GM19099 (cell line): ENCODE results near the gene CBFA2T2.

Source experiments
- POLR2A ChIP-seq: IDR thresholded peaks from 3 replicates; pipeline ENCODE4 v1.6.1; 2011; ENCODE audit warnings: low read depth; ENCODE audit not compliant: insufficient read length; ENCODE audit errors: extremely low read depth

CBFA2T2 gene

GRCh38 chr20:33559212-33559611 lies 69.3 kb downstream of the CBFA2T2 start:
- no peak for TF ChIP-seq POLR2A

DNA sequence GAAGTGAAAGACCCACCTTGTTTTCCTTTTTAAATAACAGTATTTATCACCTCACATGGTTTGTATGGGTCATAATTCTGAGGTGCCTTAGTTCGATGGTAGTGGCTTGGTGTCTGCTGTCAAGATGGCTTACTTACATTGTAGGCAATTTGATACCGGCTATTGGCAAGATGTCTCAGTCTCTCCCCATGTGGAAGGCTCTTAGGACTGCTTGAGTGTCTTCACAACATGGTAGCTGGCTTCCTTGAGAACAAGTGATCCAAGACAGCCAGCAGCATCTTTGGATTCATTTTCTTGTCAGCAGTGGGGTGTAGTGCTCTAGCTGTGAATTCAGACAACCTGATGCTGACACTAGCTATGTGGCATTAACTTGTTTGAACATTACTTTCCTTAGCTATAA lies 70.1 kb downstream of the CBFA2T2 start:
- TF ChIP-seq POLR2A, result no peak

DNA sequence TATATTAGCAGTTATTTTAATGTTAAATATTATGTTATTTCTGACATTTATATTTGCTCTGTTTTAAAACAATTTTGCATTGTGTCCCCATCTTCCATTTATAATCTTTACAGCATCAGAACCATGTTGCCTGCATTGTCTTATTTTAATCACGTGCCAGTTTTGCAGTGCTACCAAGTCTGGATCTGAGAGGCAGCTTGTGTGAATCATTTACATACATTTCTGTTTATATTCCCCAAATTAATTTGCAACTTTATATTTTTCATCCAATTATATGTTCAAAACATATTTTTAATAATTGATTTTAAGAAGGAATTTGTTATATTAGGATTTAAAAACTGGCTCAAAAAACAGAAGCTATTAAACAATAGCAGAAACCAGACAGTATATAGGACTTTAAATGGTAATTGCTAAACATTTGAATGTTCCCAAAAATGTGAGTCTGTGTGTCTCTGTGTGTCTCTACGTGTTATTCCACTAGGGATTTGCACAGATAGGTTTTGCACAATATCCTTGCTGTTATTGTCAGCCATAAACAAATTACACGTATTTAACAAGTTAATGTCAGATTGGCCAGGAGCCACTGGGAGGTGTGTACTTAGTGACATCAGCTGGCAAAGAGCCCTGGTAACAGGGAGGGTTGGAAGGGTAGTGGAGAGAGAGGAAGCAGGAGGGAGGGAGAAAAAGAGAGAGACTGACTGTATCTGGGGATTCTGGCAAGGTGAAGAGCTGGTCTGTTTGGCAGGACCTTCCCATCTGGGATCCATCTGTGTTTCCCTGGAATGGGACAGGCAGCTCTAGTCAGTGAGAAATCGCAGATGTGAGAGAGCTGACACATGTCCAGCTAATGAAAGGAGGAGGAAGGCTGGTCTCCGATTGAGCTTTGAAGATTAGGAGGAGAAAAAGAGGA lies 72.1 kb downstream of the CBFA2T2 start:
- TF ChIP-seq POLR2A, result no peak

GRCh38 chr20:33563788-33564187 lies 73.9 kb downstream of the CBFA2T2 start:
- no peak for TF ChIP-seq POLR2A

- TF ChIP-seq POLR2A, result no peak
Observed at GRCh38 chr20:33566781-33567603, 77.1 kb downstream of the CBFA2T2 start.

DNA sequence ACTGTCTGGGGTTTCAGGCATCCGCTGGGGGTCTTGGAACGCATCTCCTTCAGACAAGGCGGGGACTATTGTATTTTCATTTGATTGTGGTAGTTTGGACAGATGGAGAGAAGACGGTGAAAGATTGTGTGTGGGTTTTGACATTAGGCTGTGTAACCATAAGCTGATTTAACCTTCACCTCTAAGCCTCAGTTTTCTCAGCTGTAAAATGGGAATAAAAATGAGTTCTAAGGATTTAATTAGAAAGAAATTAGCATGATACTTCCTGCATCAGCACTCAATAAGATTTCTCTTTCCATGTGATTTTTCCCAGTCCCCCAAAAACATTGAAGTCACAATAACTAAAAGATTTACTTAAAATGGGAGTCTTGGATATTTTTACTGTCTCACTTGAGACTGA lies 78.1 kb downstream of the CBFA2T2 start:
- TF ChIP-seq POLR2A, result no peak

GRCh38 chr20:33568378-33568777 lies 78.5 kb downstream of the CBFA2T2 start:
- no peak for TF ChIP-seq POLR2A

DNA sequence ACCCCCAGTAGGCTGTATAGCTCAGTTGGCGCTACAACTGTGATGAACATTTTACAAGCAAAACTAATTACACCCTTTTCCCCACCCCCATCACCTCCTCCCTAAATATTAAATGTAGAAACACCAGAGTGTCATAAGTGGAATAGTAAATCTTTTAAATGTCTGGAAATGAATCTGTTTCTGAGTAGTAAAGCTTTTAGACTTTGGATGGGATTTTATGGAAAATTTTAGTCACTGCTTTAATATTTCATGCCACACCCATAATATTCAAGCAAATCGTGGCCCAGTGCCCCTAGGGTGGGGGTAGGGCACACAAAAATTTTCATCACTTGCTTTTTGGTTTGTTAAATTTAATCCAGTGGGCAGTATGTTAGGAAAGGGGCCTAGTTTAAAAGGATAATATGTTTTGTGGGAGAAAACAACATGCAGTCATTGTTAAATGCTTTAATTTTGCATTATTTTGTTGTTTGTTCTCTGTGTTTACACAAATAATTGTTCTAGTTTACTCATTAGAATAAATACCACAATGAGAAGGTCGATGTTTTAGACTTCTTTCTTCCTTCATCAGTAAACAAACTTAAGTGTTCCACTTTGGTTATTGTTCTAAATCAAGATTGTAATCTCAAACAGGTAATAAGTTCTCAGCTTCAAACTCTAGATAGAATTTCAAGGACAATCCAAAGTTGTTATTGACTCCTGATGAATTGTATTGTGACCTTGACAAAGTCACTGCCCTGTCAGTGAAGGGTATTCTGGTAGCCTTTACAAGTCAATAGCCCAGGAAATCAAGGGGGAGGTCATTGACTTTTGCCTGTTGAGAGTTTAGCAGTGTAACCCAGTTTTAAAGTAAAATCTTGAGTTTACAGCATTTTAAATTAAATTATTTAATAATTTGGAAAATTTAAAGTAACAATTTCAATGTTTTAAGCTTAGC lies 79.2 kb downstream of the CBFA2T2 start:
- no peak for TF ChIP-seq POLR2A

DNA sequence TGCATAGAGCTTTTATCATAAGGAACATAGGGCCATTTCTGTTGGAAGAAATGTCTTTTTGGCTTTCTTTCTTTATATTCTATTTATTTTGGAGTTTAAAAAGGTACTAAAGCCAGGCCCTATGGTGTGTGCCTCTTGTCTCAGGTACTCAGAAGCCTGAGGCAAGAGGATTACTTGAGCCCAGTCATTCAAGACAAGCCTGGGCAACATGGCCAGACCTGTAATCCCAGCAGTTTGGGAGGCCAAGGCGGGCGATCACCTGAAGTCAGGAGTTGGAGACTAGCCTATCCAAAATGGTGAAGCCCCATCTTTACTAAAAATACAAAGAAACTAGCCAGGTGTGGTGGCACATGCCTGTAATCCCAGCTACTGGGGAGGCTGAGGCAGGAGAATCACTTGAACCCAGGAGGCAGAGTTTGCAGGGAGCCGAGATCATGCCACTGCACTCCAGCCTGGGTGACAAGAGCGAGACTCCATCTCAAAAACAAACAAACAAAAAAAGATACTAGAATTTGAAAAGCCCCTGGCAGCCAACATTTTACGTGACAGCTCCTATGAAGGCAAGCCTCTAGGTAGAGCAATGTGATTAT lies 80.0 kb downstream of the CBFA2T2 start:
- no peak for TF ChIP-seq POLR2A

GRCh38 chr20:33570743-33571142 lies 80.8 kb downstream of the CBFA2T2 start:
- TF ChIP-seq POLR2A, result no peak

DNA sequence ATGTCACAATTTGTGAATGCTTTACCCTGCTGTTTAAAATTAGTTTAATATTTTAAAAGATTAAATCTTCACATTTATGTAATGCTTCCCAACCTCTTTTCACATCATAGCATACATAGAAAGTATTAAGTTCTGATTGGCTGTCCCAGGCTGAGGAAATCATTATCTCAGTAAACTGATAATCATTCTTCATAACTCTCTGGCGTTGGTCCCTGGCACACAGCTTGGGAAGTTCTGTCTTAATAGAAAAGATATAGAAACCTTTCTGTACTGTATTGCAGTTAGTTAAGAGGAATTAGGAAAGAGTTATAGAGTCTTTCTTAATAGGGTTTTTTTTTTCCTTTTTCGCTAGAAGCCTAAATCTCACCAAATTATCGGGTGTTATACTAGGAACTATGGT lies 85.4 kb downstream of the CBFA2T2 start:
- TF ChIP-seq POLR2A, result no peak

- no peak for TF ChIP-seq POLR2A
Observed at GRCh38 chr20:33576432-33577125, 86.7 kb downstream of the CBFA2T2 start.

GRCh38 chr20:33578510-33578909 lies 88.6 kb downstream of the CBFA2T2 start:
- no peak for TF ChIP-seq POLR2A

DNA sequence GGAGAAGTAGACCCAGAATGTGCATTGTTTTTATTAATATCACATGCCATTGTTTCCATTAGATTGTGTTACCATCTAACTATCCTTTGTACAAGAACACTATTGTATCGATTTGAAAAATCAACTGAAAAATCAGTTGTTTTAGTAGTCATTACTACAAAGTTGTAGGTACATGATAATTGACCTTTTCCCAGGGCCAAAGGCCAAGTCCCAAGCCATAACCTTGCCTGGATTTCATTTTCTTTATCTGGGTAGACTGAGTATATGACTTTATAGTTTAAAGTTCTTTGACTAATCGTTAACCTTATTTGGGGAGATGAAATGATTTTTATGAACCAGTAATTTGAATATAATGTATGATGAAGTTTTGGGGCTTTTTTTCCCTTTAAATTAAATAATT lies 93.2 kb downstream of the CBFA2T2 start:
- TF ChIP-seq POLR2A, result no peak

- no peak for TF ChIP-seq POLR2A
Observed at GRCh38 chr20:33584976-33585375, 95.1 kb downstream of the CBFA2T2 start.

- no peak for TF ChIP-seq POLR2A
Observed at GRCh38 chr20:33585413-33585812, 95.5 kb downstream of the CBFA2T2 start.
